Endothelial cell of umbilical vein (primary cell): ENCODE data around the gene STRA8. TPM values are rescaled to one million over a fixed set of nuclear protein-coding genes. Genes with fewer than 3 reads are reported as not detected.

Experiments used
- BruUV-seq: library from RNA; stranded (reverse); fragments of 400-500 nt; replicated peaks from 2 replicates; lab custom pipeline; 2021; lab: Mats Ljungman, UMichigan
- CTCF ChIA-PET: fragments of 300-600, 350-600 bp; sonication (Branson Sonifier 250); formaldehyde crosslinking; loops from one replicate; lab custom pipeline; 2021; ENCODE audit warnings: antibody characterized with exemption, inconsistent platforms; lab: Charles Lee
- POLR2A ChIA-PET: fragments of 300-600, 350-600 bp; sonication (Branson Sonifier 250); formaldehyde crosslinking; loops from one replicate; lab custom pipeline; 2021; ENCODE audit warnings: antibody characterized with exemption, inconsistent platforms; lab: Charles Lee
- DNase-seq: peaks from one replicate; pipeline ENCODE4 v3.0.0-alpha.2; 2011; ENCODE audit warnings: low read depth, low spot score
- FAIRE-seq: peaks from 2 replicates; lab custom pipeline; 2011; peaks lifted over from hg19 to GRCh38; lab: Jason Lieb, UNC
- H2AFZ ChIP-seq: 2 replicates; pipeline ENCODE4 v1.6.0; 2012; ENCODE audit warnings: low read depth, low read length, control low read depth, inconsistent platforms
- H3K27ac ChIP-seq: 2 replicates; pipeline ENCODE4 v1.5.1; 2011; ENCODE audit warnings: low read depth, mild to moderate bottlenecking, control low read depth, low read length, moderate library complexity; ENCODE audit not compliant: insufficient read depth
- H3K27me3 ChIP-seq, 2 experiments: 2 replicates each; pipeline versions ENCODE4 v1.6.0 to v1.6.1; 2011; ENCODE audit warnings: low read length in 2 of 2, mixed read lengths in 1 of 2; ENCODE audit not compliant: control insufficient read depth in 2 of 2, insufficient read depth in 2 of 2
- H3K36me3 ChIP-seq, 2 experiments: 2 replicates in 1 of 2; 3 replicates in 1 of 2; pipeline ENCODE4 v1.5.1; 2011; ENCODE audit warnings: low read length in 2 of 2, mild to moderate bottlenecking in 1 of 2, moderate library complexity in 1 of 2; ENCODE audit not compliant: control insufficient read depth in 2 of 2, insufficient read depth in 2 of 2; ENCODE audit errors: extremely low read depth in 1 of 2
- H3K4me1 ChIP-seq: 3 replicates; pipeline ENCODE4 v1.5.1; 2011; ENCODE audit warnings: mild to moderate bottlenecking, low read length; ENCODE audit not compliant: control insufficient read depth, insufficient read depth; ENCODE audit errors: extremely low read depth
- H3K4me2 ChIP-seq: 2 replicates; pipeline ENCODE4 v1.6.1; 2011; ENCODE audit warnings: low read length, control low read depth, mixed read lengths; ENCODE audit not compliant: insufficient read depth
- H3K4me3 ChIP-seq, 3 experiments: fragments of 200-600 bp in 1 of 3; sonication (generic), shearing (Covaris generic) in 1 of 3; replicated peaks in 1 of 3; 2 replicates each; pipeline ENCODE4 v1.5.1; 2011 to 2016; ENCODE audit warnings: control low read depth in 3 of 3, low read length in 3 of 3, mild to moderate bottlenecking in 2 of 3, inconsistent platforms in 1 of 3, low read depth in 1 of 3, moderate library complexity in 1 of 3; ENCODE audit not compliant: insufficient read depth in 1 of 3
- H3K79me2 ChIP-seq: 2 replicates; pipeline ENCODE4 v1.6.0; 2012; ENCODE audit warnings: low read length, inconsistent platforms; ENCODE audit not compliant: control insufficient read depth, insufficient read depth
- H3K9ac ChIP-seq: replicated peaks from 2 replicates; pipeline ENCODE3; 2011; ENCODE audit warnings: low read length, control low read depth; ENCODE audit not compliant: insufficient read depth; ENCODE audit errors: extremely low read depth
- H3K9me1 ChIP-seq: replicated peaks from 3 replicates; pipeline ENCODE4 v1.6.0; 2011; ENCODE audit warnings: mild to moderate bottlenecking, low read length; ENCODE audit not compliant: control insufficient read depth, insufficient read depth; ENCODE audit errors: extremely low read depth
- H3K9me3 ChIP-seq: replicated peaks from 2 replicates; pipeline ENCODE4 v1.5.1; 2012; ENCODE audit warnings: low read length, inconsistent platforms; ENCODE audit not compliant: control insufficient read depth, insufficient read depth
- H4K20me1 ChIP-seq: replicated peaks from 2 replicates; pipeline ENCODE3; 2011; ENCODE audit warnings: mild to moderate bottlenecking, low read length; ENCODE audit not compliant: control insufficient read depth, insufficient read depth; ENCODE audit errors: extremely low read depth
- EZH2 ChIP-seq: IDR thresholded peaks from 2 replicates; pipeline ENCODE4 v1.6.1; 2012; ENCODE audit warnings: borderline replicate concordance, low read depth, mild to moderate bottlenecking, moderate library complexity, low read length, inconsistent platforms; ENCODE audit not compliant: severe bottlenecking
- FOS ChIP-seq: IDR thresholded peaks from 2 replicates; pipeline ENCODE4 v1.6.1; 2011; ENCODE audit warnings: mild to moderate bottlenecking, low read length, moderate library complexity, borderline replicate concordance; ENCODE audit not compliant: insufficient read depth
- GATA2 ChIP-seq: IDR thresholded peaks from 2 replicates; pipeline ENCODE4 v1.7.0; 2011; ENCODE audit warnings: low read depth, mild to moderate bottlenecking, moderate library complexity, mixed read lengths, low read length; ENCODE audit not compliant: insufficient read length, insufficient read depth
- JUN ChIP-seq: IDR thresholded peaks from 2 replicates; pipeline ENCODE4 v1.6.1; 2011; ENCODE audit warnings: borderline replicate concordance, low read depth; ENCODE audit not compliant: insufficient read length, insufficient read depth
- MYC ChIP-seq: IDR thresholded peaks from one replicate; pipeline ENCODE4 v1.6.1; 2011; ENCODE audit warnings: mild to moderate bottlenecking, low read depth, low read length
- POLR2A ChIP-seq: IDR thresholded peaks from 2 replicates; pipeline ENCODE4 v1.6.1; 2012; ENCODE audit warnings: low read depth, mild to moderate bottlenecking, control low read depth, low read length
- POLR2AphosphoS5 ChIP-seq: IDR thresholded peaks from 2 replicates; pipeline ENCODE4 v1.6.1; 2012; ENCODE audit warnings: low read depth, mild to moderate bottlenecking, control low read depth, low read length, moderate library complexity; ENCODE audit not compliant: insufficient read depth
- dilution Hi-C: fragments of 300-500 bp; cut with MboI; formaldehyde crosslinking; loops from one replicate; pipeline ENCODE4 v1.15.0; 2019; ENCODE audit warnings: low sequenced_read_pairs; ENCODE audit not compliant: extremely low pct_ligation_motif_present
- intact Hi-C: fragments of 100-400 bp; cut with micrococcal nuclease; formaldehyde crosslinking; loops from one replicate; pipeline ENCODE4 v1.10.0; 2022
- polyA plus RNA-seq, 4 experiments: library from polyadenylated mRNA; depleted of rRNA in 3 of 4; stranded (reverse) in 3 of 4; unstranded in 1 of 4; fragments of >200 nt; gene quantifications; 2 replicates each; pipeline versions ENCODE4 v1.2.1 to v1.2.3, GENCODE V29; 2011 to 2012; ENCODE audit warnings: missing spikeins in 1 of 4
- total RNA-seq: library from RNA; stranded (reverse); gene quantifications from 2 replicates; pipeline ENCODE4 v1.2.3, GENCODE V29; 2021
- TF ChIP-seq, protein P1 (sequence below), 2 donors: IDR thresholded peaks; 1 replicate in 1 of 2; 2 replicates in 1 of 2; pipeline ENCODE4 v1.5.1; 2011; ENCODE audit warnings: low read length in 2 of 2, mild to moderate bottlenecking in 2 of 2, moderate library complexity in 2 of 2, control low read depth in 1 of 2, inconsistent platforms in 1 of 2, low read depth in 1 of 2; ENCODE audit not compliant: insufficient read depth in 1 of 2; ENCODE audit errors: extremely low read depth in 1 of 2
- TF ChIP-seq, protein P2 (sequence below): IDR thresholded peaks from 2 replicates; pipeline ENCODE4 v1.6.1; 2011; ENCODE audit not compliant: insufficient read depth, insufficient read length

The STRA8 gene
- total and polyA plus RNA-seq, 2 donors (not counting 3 experiments of a cell fraction or from before 2014, with no cell fraction given), result not detected

DNA sequence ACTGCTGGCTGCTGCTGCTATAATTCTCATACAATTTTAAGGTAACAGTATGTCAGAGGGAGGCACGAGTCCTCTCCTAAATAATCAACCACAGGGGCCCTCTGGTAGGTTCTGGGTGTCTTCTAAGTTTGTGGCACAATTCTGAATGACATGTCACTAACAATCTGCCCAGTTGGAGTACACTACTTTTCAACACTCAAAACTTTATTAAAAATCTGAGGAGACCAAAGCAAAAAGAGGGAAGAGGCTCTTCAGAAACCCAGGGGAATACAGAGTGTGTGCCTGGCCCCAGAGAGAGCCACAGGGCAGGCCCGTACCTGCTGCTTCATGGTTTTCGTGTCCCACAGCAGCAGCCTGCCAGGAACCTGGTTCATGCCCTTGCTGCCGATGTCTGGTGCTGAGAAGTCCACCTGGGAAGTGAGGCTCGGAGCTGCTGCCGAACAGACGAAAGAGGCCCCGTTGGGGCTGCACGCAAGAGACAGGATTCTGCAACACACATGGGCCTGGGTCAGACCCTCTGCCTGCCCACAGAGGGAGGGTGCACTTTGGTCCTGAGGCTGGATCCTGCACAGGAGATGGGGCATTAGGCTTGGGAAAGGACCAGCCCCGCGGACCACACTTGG is 40.6 kb upstream of the STRA8 start:
- Histone ChIP-seq H3K4me3 (no peak overlapping the region), H3K79me2 (no peaks in the 10 kb centered on the region), H3K36me3 (peaks cover 2 to 3% of the 10 kb centered on the region in 2 experiments), H3K9me1 (no peaks in the 10 kb centered on the region), H3K27ac (no peak overlapping the region), H3K9me3 (no peaks in the 10 kb centered on the region), H2AFZ (no peak overlapping the region), H3K27me3 (no peaks in the 10 kb centered on the region), H3K4me2 (no peak overlapping the region), H3K4me1 (no peaks in the 10 kb centered on the region), H4K20me1 (no peaks in the 10 kb centered on the region), H3K9ac (no peak overlapping the region)
- dilution Hi-C loops, result no loop called here
- BruUV-seq, result no TSS peak
- POLR2A ChIA-PET, result no interaction called here
- intact Hi-C loops, result no loop called here
- CTCF ChIA-PET, result no interaction called here
- FAIRE-seq (no peak), DNase-seq (no peak)
- TF ChIP-seq FOS, result no peak
- no peak for TF ChIP-seq GATA2
- TF ChIP-seq POLR2AphosphoS5, result no peak
- TF ChIP-seq POLR2A, result no peak
- no peak for TF ChIP-seq EZH2
- TF ChIP-seq, protein P1, sequence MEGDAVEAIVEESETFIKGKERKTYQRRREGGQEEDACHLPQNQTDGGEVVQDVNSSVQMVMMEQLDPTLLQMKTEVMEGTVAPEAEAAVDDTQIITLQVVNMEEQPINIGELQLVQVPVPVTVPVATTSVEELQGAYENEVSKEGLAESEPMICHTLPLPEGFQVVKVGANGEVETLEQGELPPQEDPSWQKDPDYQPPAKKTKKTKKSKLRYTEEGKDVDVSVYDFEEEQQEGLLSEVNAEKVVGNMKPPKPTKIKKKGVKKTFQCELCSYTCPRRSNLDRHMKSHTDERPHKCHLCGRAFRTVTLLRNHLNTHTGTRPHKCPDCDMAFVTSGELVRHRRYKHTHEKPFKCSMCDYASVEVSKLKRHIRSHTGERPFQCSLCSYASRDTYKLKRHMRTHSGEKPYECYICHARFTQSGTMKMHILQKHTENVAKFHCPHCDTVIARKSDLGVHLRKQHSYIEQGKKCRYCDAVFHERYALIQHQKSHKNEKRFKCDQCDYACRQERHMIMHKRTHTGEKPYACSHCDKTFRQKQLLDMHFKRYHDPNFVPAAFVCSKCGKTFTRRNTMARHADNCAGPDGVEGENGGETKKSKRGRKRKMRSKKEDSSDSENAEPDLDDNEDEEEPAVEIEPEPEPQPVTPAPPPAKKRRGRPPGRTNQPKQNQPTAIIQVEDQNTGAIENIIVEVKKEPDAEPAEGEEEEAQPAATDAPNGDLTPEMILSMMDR (IDR thresholded peaks at IDR 0.05; ENCODE audit: extremely low read depth in 1 of 2, insufficient read depth in 1 of 2, low read depth in 1 of 2, low read length in 2 of 2), result no peak
- TF ChIP-seq JUN, result no peak
- no peak for TF ChIP-seq MYC
- TF ChIP-seq, protein P2, sequence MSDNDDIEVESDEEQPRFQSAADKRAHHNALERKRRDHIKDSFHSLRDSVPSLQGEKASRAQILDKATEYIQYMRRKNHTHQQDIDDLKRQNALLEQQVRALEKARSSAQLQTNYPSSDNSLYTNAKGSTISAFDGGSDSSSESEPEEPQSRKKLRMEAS, result no peak
